NCI-H146 (cell line): ENCODE measurements around the gene POFUT1.
A peak's percentile ranks its signal among the peaks of the same experiment; 100 is the strongest.

Experiments used
- DNase-seq: peaks from one replicate; lab custom pipeline; 2025; lab: John Stamatoyannopoulos, UW

Gene POFUT1

GRCh38 chr20:32281711-32282110 lies 74.0 kb downstream of the POFUT1 start:
- no peak for DNase-seq

- DNase-seq, result peak; percentile 87
These were observed 74.8 kb downstream of the POFUT1 start for GRCh38 chr20:32282461-32282860.

DNA sequence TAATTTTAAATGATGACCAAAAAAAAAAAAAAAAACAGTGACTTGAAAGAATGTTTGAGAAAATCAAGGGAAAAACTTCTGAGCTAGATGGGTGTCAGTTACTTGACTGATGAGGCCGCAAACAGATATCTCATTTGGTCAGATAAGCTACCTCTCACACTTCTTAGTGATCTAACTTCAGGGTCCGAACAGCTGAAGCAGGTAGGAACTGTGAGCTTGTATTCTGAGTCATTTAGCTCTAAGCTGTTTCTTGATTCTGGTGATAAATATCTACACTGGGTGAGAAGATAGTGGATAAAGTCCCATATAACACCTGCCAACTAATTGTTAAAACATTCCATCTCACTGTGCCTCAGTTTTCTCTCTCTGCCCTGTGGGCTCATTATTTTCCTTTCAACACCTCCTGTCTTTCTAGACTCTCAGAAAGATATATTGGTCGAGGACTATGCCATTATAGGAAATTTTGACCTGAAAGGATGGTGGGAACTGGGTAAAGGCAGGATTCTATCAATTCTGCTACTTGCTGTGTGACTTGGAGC lies 77.5 kb downstream of the POFUT1 start:
- no peak for DNase-seq

- no peak for DNase-seq
These were observed 78.1 kb downstream of the POFUT1 start for GRCh38 chr20:32285621-32286371.

DNA sequence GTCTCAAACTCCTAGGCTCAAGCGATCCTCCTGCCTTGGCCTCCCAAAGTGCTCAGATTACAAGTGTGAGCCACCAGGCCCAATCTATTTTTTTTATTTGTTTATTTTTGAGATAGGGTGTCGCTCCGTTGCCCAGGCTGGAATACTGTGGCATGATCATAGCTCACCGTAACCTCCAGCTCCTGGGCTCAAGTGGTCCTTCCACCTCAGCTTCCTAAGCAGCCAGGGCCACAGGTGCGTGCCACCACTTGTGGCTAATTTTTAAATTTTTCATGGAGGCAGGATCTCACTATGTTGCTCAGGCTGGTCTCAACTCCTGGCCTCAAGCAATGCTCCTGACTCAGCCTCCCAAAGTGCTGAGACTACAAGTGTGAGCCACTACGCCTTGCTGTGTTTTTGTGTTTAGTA lies 79.6 kb downstream of the POFUT1 start:
- DNase-seq, result no peak
